ENCODE data around the gene MLN. TPM values are rescaled to one million over a fixed set of nuclear protein-coding genes. Genes with fewer than 3 reads are reported as not detected.

The MLN gene
- total RNA-seq, 4 donors from 2014 or later, result not detected

DNA sequence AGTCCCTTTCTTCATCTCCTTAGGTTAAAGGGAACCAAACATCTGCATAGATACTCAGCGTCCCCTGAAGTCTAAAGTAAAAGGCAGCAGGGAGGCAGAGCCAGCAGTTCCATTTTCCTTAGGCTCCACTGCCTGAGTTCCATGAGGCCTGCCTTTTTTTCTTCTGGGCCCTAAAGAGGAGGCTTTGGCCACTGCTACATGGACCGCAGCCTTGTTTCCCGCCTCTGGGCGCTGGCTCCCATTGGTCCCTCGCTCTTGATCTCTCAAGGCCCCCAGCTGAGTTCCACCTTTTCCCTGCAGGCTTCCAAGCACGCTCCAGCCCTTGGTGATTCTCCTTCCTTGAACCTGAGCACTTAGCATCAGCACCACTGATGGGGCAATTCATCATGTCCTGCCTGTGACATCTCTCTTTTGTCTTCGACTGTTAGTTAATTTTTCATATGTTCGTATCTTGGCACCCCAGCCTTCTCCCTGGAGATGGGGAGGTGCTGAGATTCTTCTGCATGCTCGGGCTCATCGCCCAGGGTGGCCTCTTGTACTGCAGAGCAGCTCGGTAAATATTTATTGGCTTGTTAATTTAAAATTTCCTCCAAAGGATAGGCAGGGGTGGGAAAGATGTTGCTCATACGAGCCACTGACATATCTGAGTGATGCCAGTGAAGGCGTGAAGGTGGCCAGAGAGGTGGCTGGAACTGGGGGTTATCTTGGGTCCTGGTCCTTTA lies 3.4 kb downstream of the MLN start:
- Histone ChIP-seq H3K9me3 (no peaks in the 10 kb centered on the region), H3K4me1 (no peaks in the 10 kb centered on the region), H3K27me3 (no peaks in the 10 kb centered on the region), H3K4me3 (no peak overlapping the region), H3K27ac (no peak overlapping the region), H3K36me3 (no peaks in the 10 kb centered on the region)
- TF ChIP-seq POLR2A (IDR thresholded peaks at IDR 0.05) (no peak), CTCF (IDR thresholded peaks at IDR 0.05) (no peak)
- DNase-seq, result no peak
- intact Hi-C loops (cut with DNase I; ENCODE audit: low total_unique reads), result no loop called here

DNA sequence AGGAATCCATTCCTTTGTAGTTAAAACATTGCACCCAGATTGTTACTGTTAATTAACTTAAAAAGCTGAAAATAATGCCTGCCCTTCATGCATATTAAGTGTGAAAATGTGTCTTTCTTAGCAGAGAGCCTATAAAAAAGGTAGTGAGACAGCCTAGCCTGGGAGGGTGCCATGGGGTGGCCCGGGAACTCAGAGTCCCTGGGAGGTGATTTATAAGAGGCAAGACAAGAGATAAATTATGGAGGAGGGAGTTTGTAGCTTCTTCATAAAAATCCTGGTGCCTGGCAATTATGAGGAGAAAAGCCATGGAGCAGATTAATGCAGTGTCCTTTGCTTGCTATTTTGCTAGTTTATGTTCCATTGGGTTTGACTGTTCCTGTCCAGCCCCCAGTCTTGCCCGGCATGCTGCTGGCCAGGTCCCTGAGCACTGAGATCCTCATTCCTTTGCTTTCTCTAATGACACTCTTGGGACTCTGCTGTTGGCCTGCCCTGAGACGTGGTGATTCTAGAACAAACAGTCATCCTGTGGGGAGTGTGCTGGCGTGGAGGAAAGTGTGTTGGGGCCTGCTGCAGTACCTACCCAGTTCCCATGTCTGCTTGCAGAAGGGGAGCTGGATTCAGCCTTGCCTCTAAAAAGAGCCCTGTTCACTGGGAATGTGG lies 4.2 kb downstream of the MLN start:
- DNase-seq, result no peak
- H3K27me3 ChIP-seq, result no peaks in the 10 kb centered on the region
- no peak for TF ChIP-seq POLR2A (IDR thresholded peaks at IDR 0.05)
- no peak for TF ChIP-seq CTCF (IDR thresholded peaks at IDR 0.05)
- no peaks in the 10 kb centered on the region for H3K36me3 ChIP-seq
- no peak overlapping the region for H3K27ac ChIP-seq
- H3K9me3 ChIP-seq, result no peaks in the 10 kb centered on the region
- no peaks in the 10 kb centered on the region for H3K4me1 ChIP-seq
- no peak overlapping the region for H3K4me3 ChIP-seq
- intact Hi-C loops (cut with DNase I; ENCODE audit: low total_unique reads), result no loop called here

DNA sequence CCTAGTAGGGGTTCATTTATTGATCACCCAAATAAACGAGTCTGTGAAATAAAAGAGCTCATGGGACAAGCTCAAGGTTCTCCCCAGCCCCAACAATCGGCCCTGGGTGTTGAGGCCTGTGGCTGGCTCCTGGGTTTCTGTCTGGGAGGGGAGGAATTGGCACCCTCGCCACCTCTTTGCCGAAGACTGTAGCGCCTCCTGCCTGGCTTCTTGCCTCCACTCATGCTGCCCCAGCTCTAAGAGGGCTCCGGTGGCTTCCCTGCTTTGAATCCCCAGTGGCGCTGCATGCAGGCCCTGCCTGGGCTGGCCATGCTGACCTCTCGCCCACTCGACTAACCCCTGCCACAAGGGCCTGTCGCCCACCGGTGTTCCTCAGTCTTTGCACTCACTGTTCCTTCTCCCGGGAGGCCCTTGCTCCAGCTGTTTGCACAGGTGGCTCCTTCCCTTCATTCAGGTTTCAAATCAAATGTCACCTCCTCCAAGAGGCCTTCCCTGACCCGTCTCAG lies 5.4 kb downstream of the MLN start:
- intact Hi-C loops (cut with DNase I; ENCODE audit: low total_unique reads), result no loop called here
- no peaks in the 10 kb centered on the region for H3K4me1 ChIP-seq
- H3K36me3 ChIP-seq, result no peaks in the 10 kb centered on the region
- DNase-seq, result no peak
- no peak overlapping the region for H3K27ac ChIP-seq
- no peak overlapping the region for H3K4me3 ChIP-seq
- H3K9me3 ChIP-seq, result no peaks in the 10 kb centered on the region
- H3K27me3 ChIP-seq, result no peaks in the 10 kb centered on the region
- no peak for TF ChIP-seq CTCF (IDR thresholded peaks at IDR 0.05)
- no peak for TF ChIP-seq POLR2A (IDR thresholded peaks at IDR 0.05)

- H3K36me3 ChIP-seq, result no peaks in the 10 kb centered on the region
- H3K27me3 ChIP-seq, result no peaks in the 10 kb centered on the region
- H3K9me3 ChIP-seq, result no peaks in the 10 kb centered on the region
- no peak overlapping the region for H3K27ac ChIP-seq
- no peak overlapping the region for H3K4me3 ChIP-seq
- no peaks in the 10 kb centered on the region for H3K4me1 ChIP-seq
- DNase-seq, result no peak
- TF ChIP-seq POLR2A (IDR thresholded peaks at IDR 0.05) (no peak), CTCF (IDR thresholded peaks at IDR 0.05) (no peak)
- intact Hi-C loops (cut with DNase I; ENCODE audit: low total_unique reads), result no loop called here
Measured at GRCh38 chr6:33797626-33798342, 6.0 kb downstream of the MLN start.

All from uterus (tissue), 4 donors.